Cardiac septum (tissue), 1 donor: Measurements from ENCODE around the gene TRAF3. TPM values are rescaled to one million over a fixed set of nuclear protein-coding genes. Genes with fewer than 3 reads are reported as not detected.

Source experiments
- DNase-seq: peaks from one replicate; pipeline ENCODE4 v3.0.0-alpha.2; 2020; ENCODE audit warnings: low spot score
- intact Hi-C: fragments of 100-400 bp; cut with DNase I; formaldehyde crosslinking; loops from one replicate; pipeline ENCODE4 v1.14.0; 2022
- total RNA-seq: library from RNA; stranded (reverse); fragmentation: NEBNext Ultra II Directional; extraction: Animal tissue kit (Norgen Biotek cat#: 25700); gene quantifications from one replicate; pipeline ENCODE4 v1.2.1, GENCODE V29; 2021
- donor health status: DM: no; HTN: no; CAD: no.

TRAF3 gene
- total RNA-seq, 1 donor from 2014 or later = 12.5 TPM

DNA sequence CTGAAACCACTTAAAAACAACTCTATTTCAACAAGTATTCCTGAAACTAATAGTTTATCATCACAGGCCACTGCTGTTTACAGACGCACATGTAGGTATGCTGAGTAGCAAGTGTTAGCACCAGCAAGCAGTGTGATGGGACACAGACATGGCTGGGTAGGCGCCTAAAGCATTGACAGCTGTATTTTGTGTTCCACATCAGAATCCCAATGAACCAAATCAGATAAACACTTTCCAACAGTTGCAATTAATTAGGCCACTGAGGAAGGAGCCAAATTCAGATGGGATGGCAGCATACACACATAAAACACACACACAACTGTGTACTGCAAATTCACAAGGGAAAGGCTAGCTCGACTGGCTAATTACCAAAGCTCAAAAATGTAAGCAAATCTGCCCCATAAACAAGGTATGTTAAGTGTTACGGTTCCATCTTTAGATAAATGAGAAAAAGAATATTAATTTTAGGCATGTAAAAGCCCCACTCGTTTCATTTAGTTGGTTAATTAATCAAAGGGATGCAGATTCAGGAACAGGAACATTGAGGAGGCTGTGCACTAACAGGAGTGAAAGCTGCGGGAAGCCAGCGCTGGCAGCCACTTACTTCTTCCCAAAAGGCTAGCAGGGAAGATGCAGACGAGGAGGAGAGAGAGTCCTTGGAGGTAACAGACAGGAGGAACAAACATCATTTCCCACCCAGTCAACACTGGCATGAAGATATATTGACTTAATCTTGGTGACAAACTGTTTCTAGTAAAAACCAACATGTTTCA, 178.6 kb downstream of the TRAF3 start:
- no peak for DNase-seq
- intact Hi-C loops = no loop called here

DNA sequence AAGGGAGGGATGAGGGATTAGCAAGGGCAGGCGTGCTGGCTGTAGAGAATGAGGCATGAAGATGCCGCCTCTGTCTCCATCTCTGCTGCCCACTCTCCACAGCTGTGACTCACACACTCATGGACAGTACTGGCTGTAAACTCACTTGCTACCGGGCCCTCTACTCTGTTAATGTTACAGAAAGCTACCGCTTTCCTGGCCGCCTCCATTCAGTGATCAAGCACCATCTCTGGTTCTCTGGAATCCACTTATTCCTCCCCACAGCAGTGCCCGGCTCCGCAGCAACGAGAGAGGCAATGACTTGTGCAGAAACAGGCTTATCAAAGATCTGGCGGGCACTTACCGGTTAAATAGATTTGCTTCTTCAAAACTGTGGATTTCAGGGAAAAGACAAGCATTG, 180.0 kb downstream of the TRAF3 start:
- no peak for DNase-seq
- intact Hi-C loops = no loop called here

DNA sequence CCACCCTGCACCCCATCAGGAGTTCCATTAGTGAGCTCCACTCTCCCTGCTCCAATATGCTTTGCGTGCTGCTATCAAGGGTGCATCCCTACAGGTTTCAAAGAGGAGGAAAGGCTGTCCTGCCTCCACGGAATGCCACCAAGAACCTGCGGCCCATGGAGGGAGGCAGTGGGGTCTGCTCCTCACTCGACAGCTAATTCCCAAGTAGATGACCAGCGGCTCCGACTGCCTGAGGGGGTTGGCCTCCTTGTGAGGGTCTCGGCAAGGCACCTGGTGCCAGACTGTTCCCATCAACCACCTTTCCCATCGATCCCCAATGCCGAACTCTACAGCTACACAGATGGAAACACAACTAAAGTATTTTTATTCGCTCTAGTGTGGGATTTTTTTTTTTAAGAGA, 181.2 kb downstream of the TRAF3 start:
- intact Hi-C loops = no loop called here

More for the DNA sequence above, 181.2 kb downstream of the TRAF3 start:
- DNase-seq = no peak

Other genes starting within 250 kb of the TRAF3 start
- 12.5 TPM for gene RCOR1, start 184.8 kb upstream of the TRAF3 start, total RNA-seq
- gene AMN, start 145.2 kb downstream of the TRAF3 start, total RNA-seq = not detected